IMR-90 (cell line): Measurements from ENCODE around the gene ATRX. TPM values are rescaled to one million over a fixed set of nuclear protein-coding genes. Genes with fewer than 3 reads are reported as not detected.

Experiments
- ATAC-seq: fragments of 200-7000 bp; cut with Tn5 transposase; 2 replicates; pipeline ENCODE4 v1.9.1; 2020; ENCODE audit warnings: low read depth, mild to moderate bottlenecking, moderate library complexity
- BruUV-seq: library from RNA; stranded (reverse); fragments of 400-500 nt; replicated peaks from 2 replicates; lab custom pipeline; 2021; lab: Mats Ljungman, UMichigan
- CTCF ChIA-PET: fragments of 300-600 bp; formaldehyde crosslinking; extraction: SDS; loops from one replicate; lab custom pipeline; 2021; ENCODE audit warnings: antibody characterized with exemption; lab: Yijun Ruan, JAX
- POLR2A ChIA-PET: fragments of 300-600 bp; sonication (Branson Sonifier 250); formaldehyde crosslinking; loops from one replicate; lab custom pipeline; 2022; ENCODE audit warnings: antibody characterized with exemption; ENCODE audit not compliant: unreplicated experiment; lab: Charles Lee
- DNase-seq: peaks from one replicate; pipeline ENCODE4 v3.0.0; 2013
- H2AFZ ChIP-seq: replicated peaks from 2 replicates; pipeline ENCODE3; 2013; ENCODE audit warnings: low read length, mild to moderate bottlenecking; ENCODE audit not compliant: poor library complexity
- H2AK5ac ChIP-seq: 2 replicates; pipeline ENCODE4 v1.6.1; 2013; ENCODE audit warnings: low read depth, low read length, inconsistent platforms
- H2AK9ac ChIP-seq: replicated peaks from 2 replicates; pipeline ENCODE3; 2013; ENCODE audit warnings: mild to moderate bottlenecking, low read depth, low read length, moderate library complexity; ENCODE audit not compliant: poor library complexity
- H2BK120ac ChIP-seq: 2 replicates; pipeline ENCODE4 v1.6.1; 2013; ENCODE audit warnings: low read depth, low read length, inconsistent platforms
- H2BK15ac ChIP-seq: 3 replicates; pipeline ENCODE4 v1.6.1; 2013; ENCODE audit warnings: low read depth, low read length, inconsistent platforms
- H2BK20ac ChIP-seq: 2 replicates; pipeline ENCODE4 v1.6.1; 2013; ENCODE audit warnings: low read depth, mild to moderate bottlenecking, inconsistent platforms, low read length, moderate library complexity
- H2BK5ac ChIP-seq: 2 replicates; pipeline ENCODE4 v1.6.1; 2013; ENCODE audit warnings: mild to moderate bottlenecking, low read depth, low read length, inconsistent platforms; ENCODE audit not compliant: poor library complexity, severe bottlenecking
- H3K14ac ChIP-seq: replicated peaks from 2 replicates; pipeline ENCODE4 v1.6.1; 2013; ENCODE audit warnings: low read depth, low read length, inconsistent platforms
- H3K18ac ChIP-seq: 2 replicates; pipeline ENCODE4 v1.6.1; 2013; ENCODE audit warnings: low read depth, low read length, control low read depth
- H3K23ac ChIP-seq: 2 replicates; pipeline ENCODE4 v1.6.1; 2013; ENCODE audit warnings: low read depth, low read length, inconsistent platforms
- H3K27ac ChIP-seq: 2 replicates; pipeline ENCODE4 v1.5.1; 2013; ENCODE audit warnings: mild to moderate bottlenecking, control low read depth, low read length; ENCODE audit not compliant: insufficient read depth
- H3K27me3 ChIP-seq: 2 replicates; pipeline ENCODE4 v1.6.1; 2013; ENCODE audit warnings: low read length; ENCODE audit not compliant: control insufficient read depth, insufficient read depth
- H3K36me3 ChIP-seq: 2 replicates; pipeline ENCODE4 v1.6.1; 2013; ENCODE audit warnings: low read length, mixed read lengths; ENCODE audit not compliant: control insufficient read depth, insufficient read depth
- H3K4ac ChIP-seq: 2 replicates; pipeline ENCODE4 v1.6.1; 2013; ENCODE audit warnings: low read depth, low read length, inconsistent platforms
- H3K4me1 ChIP-seq: 2 replicates; pipeline ENCODE4 v1.6.1; 2013; ENCODE audit warnings: low read length, mixed read lengths; ENCODE audit not compliant: control insufficient read depth, insufficient read depth
- H3K4me2 ChIP-seq: 2 replicates; pipeline ENCODE4 v1.6.1; 2013; ENCODE audit warnings: low read depth, mild to moderate bottlenecking, control low read depth, low read length, moderate library complexity
- H3K4me3 ChIP-seq: 2 replicates; pipeline ENCODE4 v1.5.1; 2013; ENCODE audit warnings: low read depth, mild to moderate bottlenecking, control low read depth, low read length, moderate library complexity; ENCODE audit not compliant: insufficient read depth
- H3K56ac ChIP-seq: 2 replicates; pipeline ENCODE4 v1.6.1; 2013; ENCODE audit warnings: low read length, inconsistent platforms; ENCODE audit not compliant: insufficient read depth; ENCODE audit errors: extremely low read depth
- H3K79me1 ChIP-seq, 2 experiments: 2 replicates each; pipeline ENCODE4 v1.6.1; 2013; ENCODE audit warnings: low read length in 2 of 2, inconsistent platforms in 1 of 2, low read depth in 1 of 2
- H3K9ac ChIP-seq: 2 replicates; pipeline ENCODE4 v1.6.1; 2013; ENCODE audit warnings: low read depth, low read length, control low read depth
- H3K9me1 ChIP-seq: 2 replicates; pipeline ENCODE4 v1.6.1; 2013; ENCODE audit warnings: low read length, inconsistent platforms; ENCODE audit not compliant: insufficient read depth
- H3K9me3 ChIP-seq: 2 replicates; pipeline ENCODE4 v1.6.1; 2013; ENCODE audit warnings: low read length; ENCODE audit not compliant: control insufficient read depth, insufficient read depth
- H4K20me1 ChIP-seq: 2 replicates; pipeline ENCODE4 v1.6.1; 2013; ENCODE audit warnings: low read length, inconsistent platforms; ENCODE audit not compliant: insufficient read depth
- H4K5ac ChIP-seq: 2 replicates; pipeline ENCODE4 v1.6.1; 2013; ENCODE audit warnings: mild to moderate bottlenecking, low read depth, low read length, control low read depth
- H4K8ac ChIP-seq, 2 experiments: 2 replicates each; pipeline ENCODE4 v1.6.1; 2013; ENCODE audit warnings: low read depth in 2 of 2, low read length in 2 of 2, control low read depth in 1 of 2, inconsistent platforms in 1 of 2
- H4K91ac ChIP-seq: 2 replicates; pipeline ENCODE4 v1.6.1; 2013; ENCODE audit warnings: low read depth, low read length, inconsistent platforms; ENCODE audit not compliant: insufficient read depth
- FOS ChIP-seq: fragments of 150-350 bp; IDR thresholded peaks from 2 replicates; pipeline ENCODE4 v1.6.1; 2016; ENCODE audit warnings: low read depth, low read length
- MAFK ChIP-seq: IDR thresholded peaks from 2 replicates; pipeline ENCODE4 v1.6.1; 2012; ENCODE audit warnings: low read depth, low read length, improper control_type of control experiment
- MAZ ChIP-seq: IDR thresholded peaks from 2 replicates; pipeline ENCODE4 v1.6.1; 2012; ENCODE audit warnings: low read depth, mild to moderate bottlenecking, low read length, improper control_type of control experiment, moderate library complexity, borderline replicate concordance
- SMC3 ChIP-seq: fragments of 150-350 bp; IDR thresholded peaks from 2 replicates; pipeline ENCODE4 v1.6.1; 2016; ENCODE audit warnings: low read depth, mild to moderate bottlenecking, antibody characterized with exemption, low read length, moderate library complexity
- USF2 ChIP-seq: fragments of 150-350 bp; IDR thresholded peaks from 2 replicates; pipeline ENCODE4 v1.6.1; 2017; ENCODE audit warnings: mild to moderate bottlenecking, antibody characterized with exemption, low read length, low read depth
- WGBS, 2 experiments: methylation state at CpG; one replicate each; pipeline versions ENCODE4 v1.1.5 to v1.1.7; 2013; ENCODE audit warnings: missing lambda C conversion rate in 2 of 2; ENCODE audit not compliant: insufficient read length in 1 of 2; ENCODE audit errors: extremely low coverage in 2 of 2; 5-methylcytosine and 5-hydroxymethylcytosine counted together
- dilution Hi-C: fragments of 300-500 bp; cut with HindIII; formaldehyde crosslinking; loops from one replicate; pipeline ENCODE4 v1.14.3; 2018; ENCODE audit warnings: low sequenced_read_pairs; ENCODE audit not compliant: unreplicated experiment
- in situ Hi-C: fragments of 300-500 bp; cut with MboI; formaldehyde crosslinking; loops from 3 replicates; pipeline ENCODE4 v1.14.3; 2019; ENCODE audit warnings: low sequenced_read_pairs, inconsistent platforms, mixed read lengths
- intact Hi-C: fragments of 100-400 bp; cut with micrococcal nuclease; formaldehyde crosslinking; loops from 2 replicates; pipeline ENCODE4 v1.10.0; 2022
- polyA plus RNA-seq, 3 experiments: library from polyadenylated mRNA; depleted of rRNA; stranded (reverse); fragments of >200 nt; gene quantifications; 2 replicates each; pipeline ENCODE4 v1.2.3, GENCODE V29; 2012; ENCODE audit warnings: low replicate concordance in 1 of 3
- total RNA-seq: library from RNA; depleted of rRNA; stranded (reverse); fragments of >200 nt; gene quantifications from 2 replicates; pipeline ENCODE4 v1.2.3, GENCODE V29; 2012

The ATRX gene
- total and polyA plus RNA-seq, 2 of the 4 experiments (the other 2 are of a cell fraction) = 20.7 to 73.8 TPM

GRCh38 chrX:77743720-77744119 lies 42.3 kb downstream of the ATRX start:
- no peak overlapping the region for H3K14ac ChIP-seq
- no peak overlapping the region for H2AK9ac ChIP-seq
- intact Hi-C loops = no loop called here
- peaks cover 3 to 29% of the 10 kb centered on the region in 2 experiments; a peak in 3 of 4 replicates for H3K79me1 ChIP-seq
- no peak overlapping the region for H3K4ac ChIP-seq
- no peak overlapping the region for H2BK5ac ChIP-seq
- dilution Hi-C loops = no loop called here
- H3K36me3 ChIP-seq = no peaks in the 10 kb centered on the region; the same call in 1 of the 2 replicates
- H2BK120ac ChIP-seq = no peak overlapping the region
- peaks cover 50% of the 10 kb centered on the region for H4K20me1 ChIP-seq
- ChIA-PET POLR2A (no interaction called here), CTCF (no interaction called here)
- H3K9me1 ChIP-seq = peaks cover 5% of the 10 kb centered on the region; the same call in 1 of the 2 replicates
- no peak overlapping the region for H3K27ac ChIP-seq
- H3K4me3 ChIP-seq = no peak overlapping the region
- H3K4me2 ChIP-seq = no peak overlapping the region
- H2BK20ac ChIP-seq = no peak overlapping the region
- H2BK15ac ChIP-seq = no peak overlapping the region
- peak; percentile 4 for DNase-seq
- BruUV-seq = no TSS peak
- no peak overlapping the region for H3K23ac ChIP-seq
- H4K5ac ChIP-seq = no peak overlapping the region
- H3K18ac ChIP-seq = no peak overlapping the region
- H2AFZ ChIP-seq = no peak overlapping the region
- no peak overlapping the region for H3K56ac ChIP-seq
- no peaks in the 10 kb centered on the region for H3K4me1 ChIP-seq
- H3K27me3 ChIP-seq = no peaks in the 10 kb centered on the region
- no peak for ATAC-seq
- H3K9ac ChIP-seq = no peak overlapping the region
- no peak for TF ChIP-seq FOS
- TF ChIP-seq MAFK = no peak
- no peak for TF ChIP-seq MAZ
- no peak for TF ChIP-seq USF2
- TF ChIP-seq SMC3 = no peak
- no peak overlapping the region for H2AK5ac ChIP-seq
- WGBS, 2 experiments = no CpG with 5 or more reads among the region's 2 CpGs
- in situ Hi-C loops = no loop called here
- no peaks in the 10 kb centered on the region for H3K9me3 ChIP-seq
- no peak overlapping the region for H4K8ac ChIP-seq
- H4K91ac ChIP-seq = no peak overlapping the region
